ENCODE results near the gene SLC6A20. TPM values are rescaled to one million over a fixed set of nuclear protein-coding genes. Genes with fewer than 3 reads are reported as not detected.

Gene SLC6A20
- total RNA-seq, 4 donors from 2014 or later, result 0.38 to 0.55 (median 0.44) TPM; not detected in 1

GRCh38 chr3:45819543-45819942 lies 23.2 kb upstream of the SLC6A20 start:
- no peak for DNase-seq (ENCODE audit: low spot score in 2 of 2)
- WGBS, 2 donors, result 68 to 72% methylated on average over 2 of the region's 2 CpGs

GRCh38 chr3:45817831-45818522 lies 21.6 kb upstream of the SLC6A20 start:
- peak in 1 of 2 donors; percentile 65 for DNase-seq (ENCODE audit: low spot score in 2 of 2)
- TF ChIP-seq POLR2A (IDR thresholded peaks at IDR 0.05) (no peak), CTCF (IDR thresholded peaks at IDR 0.05) (no peak)
- 27 to 28% methylated on average over 4 of the region's 4 CpGs for WGBS, 2 donors

More at GRCh38 chr3:45819543-45819942, 23.2 kb upstream of the SLC6A20 start:
- intact Hi-C loops (cut with DNase I; ENCODE audit: low total_unique reads), result no loop called here
- no peak overlapping the region for H3K4me3 ChIP-seq (ENCODE audit: low read depth, poor library complexity, severe bottlenecking)
- TF ChIP-seq CTCF (IDR thresholded peaks at IDR 0.05) (no peak), POLR2A (IDR thresholded peaks at IDR 0.05) (no peak)

GRCh38 chr3:45816544-45816943 lies 20.2 kb upstream of the SLC6A20 start:
- no peak for DNase-seq (ENCODE audit: low spot score in 2 of 2)
- WGBS, 2 donors, result 45 to 61% methylated on average over 3 of the region's 3 CpGs
- no peak overlapping the region for H3K4me3 ChIP-seq (ENCODE audit: low read depth, poor library complexity, severe bottlenecking)
- TF ChIP-seq CTCF (IDR thresholded peaks at IDR 0.05), result no peak
- no peak for TF ChIP-seq POLR2A (IDR thresholded peaks at IDR 0.05)
- intact Hi-C loops (cut with DNase I; ENCODE audit: low total_unique reads), result no loop called here

More at GRCh38 chr3:45817831-45818522, 21.6 kb upstream of the SLC6A20 start:
- intact Hi-C loops (cut with DNase I; ENCODE audit: low total_unique reads), result no loop called here
- no peak overlapping the region for H3K4me3 ChIP-seq (ENCODE audit: low read depth, poor library complexity, severe bottlenecking)

- no peak overlapping the region for H3K4me3 ChIP-seq (ENCODE audit: low read depth, poor library complexity, severe bottlenecking)
- intact Hi-C loops (cut with DNase I; ENCODE audit: low total_unique reads), result no loop called here
- no peak for DNase-seq (ENCODE audit: low spot score in 2 of 2)
- TF ChIP-seq CTCF (IDR thresholded peaks at IDR 0.05), result no peak
- no peak for TF ChIP-seq POLR2A (IDR thresholded peaks at IDR 0.05)
- WGBS, 2 donors, result 94 to 97% methylated on average over 4 of the region's 4 CpGs
These were observed 18.0 kb upstream of the SLC6A20 start for GRCh38 chr3:45814322-45814721.

- WGBS, 2 donors, result 75 to 82% methylated on average over 10 of the region's 10 CpGs
- TF ChIP-seq CTCF (IDR thresholded peaks at IDR 0.05), result no peak
- TF ChIP-seq POLR2A (IDR thresholded peaks at IDR 0.05), result no peak
- intact Hi-C loops (cut with DNase I; ENCODE audit: low total_unique reads), result no loop called here
- DNase-seq (ENCODE audit: low spot score in 2 of 2), result no peak
- H3K4me3 ChIP-seq (ENCODE audit: low read depth, poor library complexity, severe bottlenecking), result no peak overlapping the region
These were observed 11.6 kb upstream of the SLC6A20 start for GRCh38 chr3:45807681-45808540.

All from lower leg skin (tissue), 4 donors.